ENCODE measurements around the gene MED26.

MED26 gene

GRCh38 chr19:16531380-16531669, 96.7 kb downstream of the MED26 start:
- no peak for DNase-seq

GRCh38 chr19:16530540-16531379, 97.2 kb downstream of the MED26 start:
- DNase-seq = no peak

- DNase-seq = no peak
Observed at GRCh38 chr19:16529466-16530144, 98.4 kb downstream of the MED26 start.

- no peak for DNase-seq
Observed at GRCh38 chr19:16527971-16528521, 100.0 kb downstream of the MED26 start.

GRCh38 chr19:16527334-16527935, 100.6 kb downstream of the MED26 start:
- DNase-seq = no peak

- no peak for DNase-seq
Observed at GRCh38 chr19:16525751-16526481, 102.1 kb downstream of the MED26 start.

- DNase-seq = no peak
Observed at GRCh38 chr19:16524991-16525734, 102.8 kb downstream of the MED26 start.
